Measurements from ENCODE around the gene DTX3L. TPM values are rescaled to one million over a fixed set of nuclear protein-coding genes. Genes with fewer than 3 reads are reported as not detected.

DTX3L gene
- total and polyA plus RNA-seq, 9 of the 15 experiments (the other 6 are each of a cell fraction or from before 2014, with no cell fraction given), result 2.3 to 6.5 (median 3.0) TPM

GRCh38 chr3:122560680-122561079 lies 3.5 kb upstream of the DTX3L start (continued):
- TF ChIP-seq MITF (IDR thresholded peaks at IDR 0.05), result no peak
- no peak for TF ChIP-seq NR2F6 (CRISPR knock-in tag; IDR thresholded peaks at IDR 0.05)

- CTCF ChIA-PET (ENCODE audit: low intra/inter-chr PET ratio), result no interaction called here
- H3K27ac ChIP-seq (ENCODE audit: extremely low read depth, low read depth, low read length), result peak overlapping the region; percentile 80
- peak overlapping the region; percentile 66 for H3K4me3 ChIP-seq
- peak overlapping the region; percentile 78 for H3K4me2 ChIP-seq (ENCODE audit: insufficient read depth, low read length)
- in situ Hi-C loops (cut with MboI) (no loop called here), intact Hi-C loops (cut with micrococcal nuclease) (loop anchor here (5.0 to 10.0 kb wide), 4 partner anchors 108 to 462 kb away; partner anchors contain the start of gene SEMA5B)
- peaks cover 8% of the 10 kb centered on the region in 2 experiments; a peak in 4 of 5 replicates for H3K4me1 ChIP-seq (replicated peaks in 1 of 2; ENCODE audit: control insufficient read depth in 2 of 2, insufficient read depth in 2 of 2, low read length in 2 of 2)
- no peaks in the 10 kb centered on the region for H3K36me3 ChIP-seq (ENCODE audit: control insufficient read depth, insufficient read depth, low read length)
- BruUV-seq (replicated peaks), result no TSS peak
- no peaks in the 10 kb centered on the region for H4K20me1 ChIP-seq (replicated peaks; ENCODE audit: control insufficient read depth, insufficient read depth, low read length)
- no peak for FAIRE-seq
- POLR2A ChIA-PET, result interaction anchor here (1.2 kb wide), 1 partner anchor 18 kb away, joined by 3 read pairs; no protein-coding TSS in a partner anchor
- H3K9me1 ChIP-seq (ENCODE audit: control insufficient read depth, insufficient read depth, low read length), result no peaks in the 10 kb centered on the region
- DNase-seq (ENCODE audit: extremely low read depth in 1 of 4, low spot score in 3 of 4), result peak in 2 of 4 experiments; percentile 13 to 25
- H3K79me2 ChIP-seq (ENCODE audit: control insufficient read depth, insufficient read depth, low read length), result peaks cover 10% of the 10 kb centered on the region; the same call in 2 of the 3 replicates
- 23% methylated on average over 5 of the region's 5 CpGs for WGBS (ENCODE audit: insufficient coverage, low coverage, missing lambda C conversion rate)
- no peaks in the 10 kb centered on the region for H3K9me3 ChIP-seq (replicated peaks; ENCODE audit: control insufficient read depth, insufficient read depth, low read depth, low read length)
- H3K27me3 ChIP-seq (ENCODE audit: control insufficient read depth in 2 of 2, insufficient read depth in 2 of 2, low read length in 2 of 2), result no peaks in the 10 kb centered on the region
- H3K9ac ChIP-seq (ENCODE audit: insufficient read depth in 1 of 2, low read depth in 2 of 2, low read length in 2 of 2), result peak overlapping the region; percentile 73 to 81; a peak in 3 of 4 replicates
- ATAC-seq, result 0 out of 3 replicates have a peak, but pooled peaks have one; percentile 6
- peak overlapping the region; percentile 91 for H2AFZ ChIP-seq (ENCODE audit: low read depth, low read length)
- no peak for TF ChIP-seq ZNF699 (CRISPR knock-in tag; IDR thresholded peaks at IDR 0.05; ENCODE audit: insufficient replicate concordance)
- no peak for TF ChIP-seq HEY1 (CRISPR knock-in tag; IDR thresholded peaks at IDR 0.05; ENCODE audit: borderline replicate concordance)
- TF ChIP-seq EP400 (IDR thresholded peaks at IDR 0.05), result peak; percentile 29; the same call in 1 of the 2 replicates
- TF ChIP-seq NCOA4 (IDR thresholded peaks at IDR 0.05; ENCODE audit: partially characterized antibody), result no peak
Measured at GRCh38 chr3:122562923-122563716, 1.0 kb upstream of the DTX3L start.

All from K562 (cell line).